GM19240 (cell line): ENCODE results near the gene SRCAP.

ENCODE experiments used
- DNase-seq: peaks from one replicate; pipeline ENCODE4 v3.0.0; 2011; ENCODE audit warnings: low spot score; ENCODE audit not compliant: insufficient read length

SRCAP gene

DNA sequence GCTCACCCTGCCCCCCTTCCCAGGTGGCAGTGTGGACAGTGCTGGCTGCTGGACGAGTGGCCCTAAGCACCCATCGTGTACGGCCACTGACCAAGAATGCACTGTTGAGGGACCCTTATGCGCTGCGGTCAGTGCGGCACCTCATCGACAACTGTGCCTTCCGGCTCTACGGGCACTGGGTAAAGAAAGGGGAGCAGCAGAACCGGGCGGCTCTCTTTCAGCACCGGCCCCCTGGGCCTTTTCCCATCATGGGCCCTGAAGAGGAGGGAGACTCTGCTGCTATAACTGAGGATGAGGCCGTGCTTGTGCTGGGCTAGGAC is 57.8 kb downstream of the SRCAP start:
- DNase-seq = no peak

DNA sequence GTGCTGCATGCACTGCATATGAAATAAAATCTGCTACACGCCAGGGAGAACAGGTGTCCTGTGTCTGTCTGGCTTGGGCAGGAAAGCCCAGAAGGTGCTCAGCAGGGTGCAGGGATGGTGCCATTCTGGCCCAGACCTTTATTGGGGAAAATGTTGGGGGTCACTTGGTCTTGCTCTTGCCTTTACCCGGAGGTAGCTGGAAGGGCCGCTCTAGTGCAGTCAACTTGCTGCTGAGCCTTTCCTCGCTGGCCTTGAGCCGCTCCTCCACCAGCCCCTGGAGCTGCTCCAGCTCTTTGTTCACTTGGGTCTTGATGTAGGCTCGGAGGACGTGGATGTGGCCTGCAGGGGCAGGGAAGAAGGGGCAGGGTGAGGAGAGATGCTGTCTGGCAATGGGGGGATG is 58.3 kb downstream of the SRCAP start:
- DNase-seq = no peak

DNA sequence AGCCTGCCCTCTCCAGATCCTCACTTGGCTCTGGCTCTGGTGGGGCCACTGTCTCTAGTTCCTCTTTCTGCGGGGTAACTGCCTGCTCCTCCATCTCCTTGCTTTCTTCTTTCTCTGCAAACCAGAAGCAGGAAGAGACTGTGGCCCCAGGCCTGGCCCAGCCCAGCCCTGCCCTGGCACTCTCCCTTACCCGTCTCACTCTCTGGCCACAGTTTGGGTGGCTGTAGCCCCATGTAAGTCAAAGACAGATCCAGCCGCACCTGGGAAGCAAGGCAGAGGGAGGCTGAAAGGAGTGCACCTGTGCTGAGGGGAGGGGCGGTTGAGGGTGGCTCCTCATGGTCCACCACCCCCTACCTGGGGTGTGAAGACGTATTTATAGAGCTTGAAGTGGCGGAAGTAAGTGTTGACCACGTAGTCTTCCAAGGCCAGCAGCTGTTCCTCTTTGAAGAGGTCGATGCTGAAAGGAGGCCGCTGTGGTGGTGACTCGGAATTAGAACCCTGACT is 60.1 kb downstream of the SRCAP start:
- DNase-seq = no peak

DNA sequence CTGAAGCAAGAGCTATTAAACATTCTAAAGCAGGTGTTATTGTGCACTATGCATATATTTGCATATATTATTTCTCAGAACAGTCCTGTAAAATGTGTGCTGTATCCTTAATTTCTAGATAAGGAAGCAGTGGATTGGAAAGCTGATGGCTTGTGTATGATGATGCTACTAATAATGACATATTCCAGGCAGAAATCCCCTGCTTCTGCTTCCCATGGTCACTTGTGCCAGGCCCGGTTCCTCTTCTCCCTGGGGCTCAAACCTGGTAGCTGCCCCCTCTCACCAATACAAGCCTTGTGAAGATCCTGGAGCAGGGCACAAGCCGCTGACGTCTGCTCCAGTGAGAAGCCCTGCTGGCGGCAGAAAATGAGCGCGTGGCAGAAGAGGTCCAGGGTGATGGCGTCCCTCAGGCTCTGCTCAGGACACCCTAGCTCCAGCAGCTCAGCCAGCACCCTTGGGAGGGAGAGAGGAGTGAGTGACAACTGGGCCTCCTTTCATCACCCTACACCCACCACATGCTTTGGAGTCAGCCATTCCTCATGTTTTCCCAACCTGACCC is 61.1 kb downstream of the SRCAP start:
- DNase-seq = no peak

DNA sequence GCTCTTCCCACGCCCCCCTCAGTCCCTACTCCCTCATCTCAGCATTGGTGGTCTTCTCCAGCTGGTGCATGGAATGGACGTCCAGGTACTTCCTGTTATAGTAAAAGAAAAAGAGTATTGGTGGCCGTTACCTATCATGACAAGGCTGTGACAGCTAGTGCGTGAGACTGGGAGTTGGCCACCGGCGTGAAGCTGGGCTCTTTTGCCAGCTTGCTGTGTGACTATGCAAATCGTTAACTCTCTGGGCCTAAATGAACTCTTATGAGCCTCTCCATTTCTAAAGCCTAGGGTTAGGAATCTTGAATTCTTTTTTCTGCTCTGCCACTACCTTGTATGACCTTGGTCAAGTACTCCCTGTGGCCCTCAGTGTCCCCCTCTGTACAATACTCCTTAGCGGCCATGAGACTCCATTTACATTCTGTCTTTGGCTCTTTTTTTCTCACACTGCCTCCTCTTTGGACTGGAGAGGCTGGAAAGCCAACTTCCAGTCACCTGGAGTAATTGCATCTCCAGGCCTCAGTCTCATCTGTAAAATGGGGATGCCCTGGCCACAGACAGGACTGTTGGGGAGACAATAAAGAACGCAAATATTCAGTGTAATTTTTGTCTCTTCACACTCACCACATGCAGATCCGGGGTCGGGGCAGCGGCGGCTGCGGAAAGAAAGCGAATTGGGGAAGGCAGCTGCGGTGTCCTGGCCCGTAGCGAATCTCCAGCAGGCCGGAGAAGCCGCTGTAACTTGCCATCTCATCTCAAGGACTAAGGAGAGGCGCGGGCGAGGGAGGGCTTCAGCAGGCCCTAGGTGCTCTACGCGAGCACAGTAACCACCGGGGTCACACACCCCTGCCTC is 61.8 kb downstream of the SRCAP start:
- no peak for DNase-seq

DNA sequence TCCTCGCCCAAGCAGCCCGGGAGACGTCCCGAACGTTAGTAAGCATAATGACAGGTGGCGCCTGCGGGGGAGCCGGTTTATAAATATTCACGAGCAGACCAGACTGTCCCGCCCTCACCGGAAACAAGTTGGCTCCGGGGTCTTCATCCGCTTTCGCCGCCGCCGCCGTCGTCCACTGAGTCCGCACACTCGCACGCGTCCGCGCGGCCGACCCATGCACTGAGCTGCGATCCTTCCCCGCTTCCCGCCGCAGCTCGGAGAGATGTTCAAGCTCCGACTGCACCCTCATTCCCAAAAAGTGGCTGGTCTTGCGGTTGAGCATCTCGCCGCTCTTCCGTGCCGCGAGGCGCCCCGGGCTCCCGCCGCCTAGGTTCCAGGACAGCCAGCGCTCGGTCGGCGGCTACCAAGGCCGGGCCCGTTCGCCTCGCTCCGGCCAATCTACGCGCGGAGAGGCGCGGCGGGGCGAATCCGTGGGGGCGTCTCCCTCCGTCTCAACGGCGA is 62.5 kb downstream of the SRCAP start:
- DNase-seq = peak; percentile 36

DNA sequence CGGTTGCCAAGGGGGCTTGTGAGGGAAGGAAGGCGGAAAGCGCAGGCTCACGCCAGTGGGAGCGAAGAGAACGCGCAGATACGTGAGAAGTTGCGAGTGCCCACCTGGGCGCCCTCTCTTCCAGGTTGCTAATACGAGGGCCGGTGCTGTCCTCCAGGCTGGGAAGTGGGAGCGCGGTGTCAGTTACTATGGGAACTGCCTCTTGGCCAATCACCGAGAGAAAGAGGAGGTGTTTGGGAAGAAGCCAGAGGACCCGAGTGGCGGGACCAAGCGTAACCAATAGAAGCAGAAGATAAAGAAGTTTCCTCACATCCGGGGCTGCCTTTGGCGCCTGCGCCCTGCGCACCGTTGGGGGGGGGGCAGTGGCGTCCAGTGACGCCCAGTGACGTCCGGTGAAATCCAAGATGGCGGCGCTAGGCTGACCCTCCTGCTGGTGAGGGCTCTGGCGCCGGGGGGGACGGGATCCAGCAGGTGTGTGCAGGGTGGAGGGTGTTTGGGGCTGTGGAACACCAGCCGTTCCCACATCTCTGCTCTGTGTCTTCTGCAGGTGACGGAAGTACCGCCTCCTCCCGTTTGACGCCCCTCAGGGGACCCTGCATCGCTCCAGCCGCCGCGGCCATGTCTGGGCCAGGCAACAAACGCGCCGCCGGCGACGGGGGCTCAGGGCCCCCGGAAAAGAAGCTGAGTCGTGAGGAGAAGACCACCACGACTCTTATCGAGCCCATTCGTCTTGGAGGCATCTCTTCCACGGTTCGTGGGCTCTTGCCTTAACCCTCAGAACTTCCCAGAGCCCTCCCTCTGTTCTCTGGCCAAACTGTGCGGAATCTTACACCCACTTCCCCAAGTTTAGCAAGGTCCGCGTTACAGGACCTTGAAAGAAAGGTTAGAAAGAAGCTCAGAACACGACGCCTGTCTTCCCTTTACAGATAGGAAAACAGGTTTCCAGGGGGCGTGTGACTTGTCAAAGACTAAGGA is 63.2 kb downstream of the SRCAP start, which contains the start of the genes CFAP119 and RNF40:
Gene CFAP119 (minus strand): TSS at position 135 of the 975 bp plus-strand sequence. CDS start 314 bp downstream, outside the sequence.
Gene RNF40 (plus strand): TSS at position 395 of the 975 bp plus-strand sequence. CDS start 224 bp downstream, at position 619.
- peak; percentile 98 for DNase-seq

DNA sequence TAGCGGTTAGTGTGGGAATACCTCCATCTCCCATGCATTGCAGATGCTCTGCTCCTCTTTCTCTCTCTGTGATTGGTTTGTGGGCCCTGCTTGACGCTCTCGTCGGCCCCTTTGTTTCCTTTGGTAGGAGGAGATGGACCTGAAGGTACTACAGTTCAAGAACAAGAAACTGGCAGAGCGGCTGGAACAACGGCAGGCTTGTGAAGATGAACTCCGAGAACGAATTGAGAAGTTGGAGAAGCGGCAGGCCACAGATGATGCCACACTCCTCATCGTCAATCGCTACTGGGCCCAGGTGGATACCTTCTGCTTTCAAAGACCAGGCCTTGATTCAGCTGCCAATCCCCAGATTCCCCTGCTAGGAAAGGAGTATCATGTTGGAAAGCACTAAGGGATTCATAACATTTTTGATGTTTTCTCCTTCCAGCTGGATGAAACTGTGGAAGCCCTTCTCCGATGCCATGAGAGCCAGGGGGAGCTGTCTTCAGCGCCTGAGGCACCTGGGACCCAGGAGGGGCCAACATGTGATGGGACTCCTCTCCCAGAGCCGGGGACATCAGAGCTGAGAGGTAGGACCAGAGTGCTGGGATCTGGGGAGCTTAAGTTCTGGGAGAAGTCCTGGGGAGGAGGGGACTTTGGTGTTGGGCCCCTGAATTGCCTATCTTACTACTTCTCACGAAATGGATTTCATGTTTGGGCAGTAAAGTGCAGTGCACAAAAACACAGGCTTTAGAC is 64.2 kb downstream of the SRCAP start:
- DNase-seq = no peak

DNA sequence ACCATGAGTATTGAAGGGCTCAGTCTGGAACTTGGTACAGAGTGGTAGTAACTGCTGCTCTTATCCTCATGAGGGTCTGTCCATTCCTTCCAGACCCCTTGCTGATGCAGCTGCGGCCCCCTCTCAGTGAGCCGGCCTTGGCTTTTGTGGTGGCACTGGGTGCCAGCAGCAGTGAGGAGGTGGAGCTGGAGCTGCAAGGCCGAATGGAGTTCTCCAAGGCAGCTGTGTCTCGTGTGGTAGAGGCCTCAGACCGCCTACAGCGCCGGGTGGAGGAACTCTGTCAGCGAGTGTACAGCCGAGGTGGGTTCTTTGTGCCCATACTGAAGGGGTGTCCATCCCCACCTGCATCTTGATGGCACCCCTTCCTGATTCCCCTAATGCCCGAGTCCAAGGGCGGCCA is 65.1 kb downstream of the SRCAP start:
- DNase-seq = no peak

DNA sequence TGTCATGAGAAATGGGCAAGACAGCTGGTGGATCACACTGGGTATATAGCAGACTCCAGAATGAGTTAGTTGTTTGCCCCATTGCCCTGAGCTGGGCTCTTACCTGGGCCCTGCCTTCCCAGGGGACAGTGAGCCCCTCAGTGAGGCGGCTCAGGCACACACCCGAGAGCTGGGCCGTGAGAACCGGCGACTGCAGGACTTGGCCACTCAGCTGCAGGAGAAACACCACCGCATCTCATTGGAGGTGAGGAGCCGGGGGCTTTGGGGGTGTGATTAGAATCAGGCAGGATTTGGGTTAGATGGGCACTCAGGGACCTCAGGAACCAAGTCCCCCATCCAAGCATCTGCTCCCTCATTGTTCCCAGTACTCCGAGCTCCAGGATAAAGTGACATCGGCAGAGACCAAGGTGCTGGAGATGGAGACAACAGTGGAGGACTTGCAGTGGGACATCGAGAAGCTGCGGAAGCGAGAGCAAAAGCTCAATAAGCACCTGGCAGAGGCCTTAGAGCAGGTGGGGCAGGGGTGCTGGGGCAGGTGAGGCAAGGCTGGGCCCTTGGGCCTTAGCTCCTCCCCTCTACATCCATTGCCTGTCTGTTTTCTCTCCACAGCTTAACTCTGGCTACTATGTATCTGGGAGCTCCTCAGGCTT is 66.0 kb downstream of the SRCAP start:
- DNase-seq = no peak

DNA sequence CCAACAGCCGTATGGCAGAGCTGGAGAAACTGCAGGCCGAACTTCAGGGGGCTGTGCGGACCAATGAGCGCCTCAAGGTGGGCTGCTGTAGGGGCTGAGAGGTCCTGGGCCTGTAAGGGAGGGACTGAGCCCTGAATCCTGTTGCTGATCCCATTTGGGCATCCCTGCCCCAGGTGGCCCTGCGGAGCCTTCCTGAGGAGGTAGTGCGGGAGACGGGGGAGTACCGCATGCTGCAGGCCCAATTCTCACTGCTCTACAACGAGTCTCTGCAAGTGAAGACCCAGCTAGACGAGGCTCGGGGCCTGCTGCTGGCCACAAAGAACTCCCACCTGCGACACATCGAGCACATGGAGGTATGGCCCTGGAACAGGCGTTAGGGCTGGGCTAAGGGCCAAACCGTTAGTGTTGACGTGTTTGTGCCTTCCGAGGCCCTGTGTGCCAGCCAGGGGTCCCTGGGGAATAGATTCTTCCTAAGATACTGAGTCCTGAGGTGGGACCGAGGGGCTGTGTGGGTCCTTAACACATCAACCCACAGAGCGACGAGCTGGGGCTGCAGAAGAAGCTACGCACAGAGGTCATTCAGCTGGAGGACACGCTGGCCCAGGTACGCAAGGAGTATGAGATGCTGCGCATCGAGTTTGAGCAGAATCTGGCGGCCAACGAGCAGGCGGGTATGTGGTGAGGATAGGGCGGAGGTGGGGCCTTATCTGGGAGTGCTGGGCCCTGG is 67.4 kb downstream of the SRCAP start:
- DNase-seq = no peak

DNA sequence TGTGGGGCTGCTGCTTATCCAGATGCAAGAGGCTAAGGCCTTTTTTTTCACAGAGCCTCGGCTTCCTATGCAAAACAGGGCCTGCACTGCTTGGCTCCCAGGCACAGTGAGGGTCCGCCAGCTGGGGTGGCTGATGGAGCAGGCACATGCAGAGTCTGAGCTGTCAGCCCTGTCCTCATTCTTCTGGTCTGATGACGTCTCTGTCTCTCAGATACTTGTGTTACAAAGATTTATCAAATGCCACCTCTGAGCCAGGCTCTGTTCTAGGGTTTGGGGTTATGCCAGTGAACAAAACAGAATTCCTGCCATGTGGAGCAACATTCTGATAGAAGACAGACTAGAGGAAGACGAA is 67.9 kb downstream of the SRCAP start:
- DNase-seq = no peak

DNA sequence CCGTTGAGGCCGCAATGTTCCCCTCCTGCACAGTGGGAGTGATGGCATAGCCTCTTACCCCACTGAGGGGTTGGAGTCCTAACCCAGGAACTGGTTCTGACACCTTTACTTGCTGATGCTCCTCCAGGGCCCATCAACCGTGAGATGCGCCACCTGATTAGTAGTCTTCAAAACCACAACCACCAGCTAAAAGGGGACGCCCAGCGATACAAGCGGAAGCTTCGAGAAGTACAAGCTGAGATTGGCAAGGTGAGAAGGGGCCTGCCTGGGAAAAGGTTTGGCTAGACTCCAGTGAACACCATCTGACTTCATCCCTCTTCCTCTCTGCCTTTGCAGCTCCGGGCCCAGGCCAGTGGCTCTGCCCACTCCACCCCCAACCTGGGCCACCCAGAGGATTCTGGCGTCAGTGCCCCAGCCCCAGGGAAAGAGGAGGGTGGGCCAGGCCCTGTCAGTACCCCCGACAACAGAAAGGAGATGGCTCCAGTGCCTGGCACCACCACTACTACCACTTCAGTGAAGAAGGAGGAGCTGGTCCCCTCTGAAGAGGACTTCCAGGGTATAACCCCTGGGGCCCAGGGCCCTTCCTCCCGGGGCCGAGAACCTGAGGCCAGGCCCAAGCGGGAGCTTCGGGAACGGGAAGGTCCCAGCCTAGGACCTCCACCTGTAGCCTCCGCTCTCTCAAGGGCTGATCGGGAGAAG is 68.9 kb downstream of the SRCAP start:
- no peak for DNase-seq

DNA sequence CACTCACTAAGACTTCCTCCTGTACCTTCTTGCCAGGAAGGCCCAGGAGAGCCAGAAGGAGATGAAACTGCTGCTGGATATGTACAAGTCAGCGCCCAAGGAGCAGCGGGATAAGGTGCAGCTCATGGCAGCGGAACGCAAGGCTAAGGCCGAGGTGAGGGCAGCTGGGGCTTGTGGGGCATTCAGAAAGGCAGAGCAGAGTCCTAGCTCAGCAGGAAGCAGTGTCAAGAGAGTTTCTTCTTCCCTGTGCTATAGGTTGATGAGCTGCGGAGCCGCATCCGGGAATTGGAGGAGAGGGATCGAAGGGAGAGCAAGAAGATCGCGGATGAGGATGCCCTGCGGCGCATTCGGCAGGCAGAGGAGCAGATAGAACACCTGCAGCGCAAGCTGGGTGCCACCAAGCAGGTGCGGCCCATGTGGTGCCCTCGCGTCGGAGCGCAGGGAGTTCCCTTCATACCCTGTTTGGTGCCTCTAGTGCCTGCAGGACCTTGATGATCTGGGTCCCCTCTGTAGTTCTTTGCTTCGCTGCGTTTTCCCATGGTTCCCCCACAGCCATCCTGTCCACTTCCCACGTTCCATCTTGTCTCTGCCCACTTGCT is 69.7 kb downstream of the SRCAP start:
- DNase-seq = no peak

DNA sequence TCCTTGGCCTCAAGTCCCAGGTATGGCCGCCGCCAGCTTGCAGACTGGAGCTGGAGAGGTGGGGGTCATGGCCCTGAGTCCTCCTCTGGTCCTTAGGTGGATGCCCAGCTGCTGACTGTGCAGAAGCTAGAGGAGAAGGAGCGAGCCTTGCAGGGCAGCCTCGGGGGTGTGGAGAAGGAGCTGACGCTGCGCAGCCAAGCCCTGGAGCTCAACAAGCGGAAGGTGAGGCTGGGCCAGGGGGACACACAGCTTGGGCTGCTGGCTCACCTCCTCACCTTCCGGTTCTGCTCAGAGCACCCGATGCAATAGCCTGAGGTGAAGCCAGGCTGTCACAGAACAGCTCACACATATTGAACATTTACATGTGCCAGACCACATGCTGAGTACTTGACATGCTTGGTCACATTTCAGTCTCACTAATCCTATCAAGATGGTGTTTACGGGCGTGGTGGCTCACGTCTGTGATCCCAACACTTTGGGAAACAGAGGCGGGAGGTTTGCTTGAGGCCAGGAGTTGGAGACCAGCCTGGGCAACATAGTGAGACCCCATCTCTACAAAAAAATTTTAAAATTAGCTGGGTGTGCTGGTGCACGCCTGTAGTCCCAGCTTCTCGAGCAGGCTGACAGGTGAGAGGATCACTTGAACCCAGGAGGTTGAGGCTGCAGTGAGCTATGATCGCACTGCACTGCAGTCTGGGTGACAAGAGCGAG is 70.6 kb downstream of the SRCAP start:
- no peak for DNase-seq

DNA sequence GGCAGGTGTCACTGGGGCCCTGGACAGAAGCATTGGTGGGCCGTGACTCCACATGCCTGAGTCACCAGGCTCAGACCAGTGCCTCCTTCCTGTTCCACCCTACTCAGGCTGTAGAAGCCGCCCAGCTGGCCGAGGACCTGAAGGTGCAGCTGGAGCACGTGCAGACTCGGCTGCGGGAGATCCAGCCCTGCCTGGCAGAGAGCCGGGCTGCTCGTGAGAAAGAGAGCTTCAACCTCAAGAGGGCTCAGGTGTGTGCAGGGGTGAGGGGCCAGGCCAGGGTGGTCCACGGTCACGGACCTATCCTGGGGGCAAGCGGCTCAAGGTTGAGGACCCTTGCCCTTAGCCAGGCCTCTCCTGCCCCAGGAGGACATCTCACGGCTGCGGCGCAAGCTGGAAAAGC is 72.8 kb downstream of the SRCAP start:
- no peak for DNase-seq

DNA sequence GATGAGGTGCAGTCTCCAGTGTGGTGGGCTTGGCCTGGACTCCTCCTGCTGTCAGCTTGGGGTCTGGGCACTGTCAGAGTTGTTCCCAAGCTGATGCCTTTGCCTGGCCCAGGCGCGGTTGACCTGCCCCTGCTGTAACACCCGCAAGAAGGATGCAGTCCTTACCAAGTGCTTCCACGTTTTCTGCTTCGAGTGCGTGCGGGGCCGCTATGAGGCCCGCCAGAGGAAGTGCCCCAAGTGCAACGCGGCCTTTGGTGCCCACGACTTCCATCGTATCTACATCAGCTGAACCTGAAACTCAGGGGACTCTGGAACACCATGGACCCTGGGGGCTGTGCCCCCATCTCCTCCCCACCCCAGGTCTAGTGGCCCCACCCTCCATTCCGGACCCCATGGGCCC is 74.9 kb downstream of the SRCAP start:
- no peak for DNase-seq
